HG02970 (cell line): ENCODE results near the gene HSPD1.
"Not testable (repeated sequence)": the region's sequence is repeated elsewhere in the genome, so short reads cannot be mapped to it uniquely, and the experiment has no call there.

Experiments
- ATAC-seq: cut with Tn5 transposase; IDR thresholded peaks from one replicate; pipeline ENCODE4 v1.9.1; 2021; ENCODE audit warnings: mild to moderate bottlenecking, moderate library complexity, moderate number of reproducible peaks; ENCODE audit not compliant: unreplicated experiment, low FRiP score

Gene HSPD1

DNA sequence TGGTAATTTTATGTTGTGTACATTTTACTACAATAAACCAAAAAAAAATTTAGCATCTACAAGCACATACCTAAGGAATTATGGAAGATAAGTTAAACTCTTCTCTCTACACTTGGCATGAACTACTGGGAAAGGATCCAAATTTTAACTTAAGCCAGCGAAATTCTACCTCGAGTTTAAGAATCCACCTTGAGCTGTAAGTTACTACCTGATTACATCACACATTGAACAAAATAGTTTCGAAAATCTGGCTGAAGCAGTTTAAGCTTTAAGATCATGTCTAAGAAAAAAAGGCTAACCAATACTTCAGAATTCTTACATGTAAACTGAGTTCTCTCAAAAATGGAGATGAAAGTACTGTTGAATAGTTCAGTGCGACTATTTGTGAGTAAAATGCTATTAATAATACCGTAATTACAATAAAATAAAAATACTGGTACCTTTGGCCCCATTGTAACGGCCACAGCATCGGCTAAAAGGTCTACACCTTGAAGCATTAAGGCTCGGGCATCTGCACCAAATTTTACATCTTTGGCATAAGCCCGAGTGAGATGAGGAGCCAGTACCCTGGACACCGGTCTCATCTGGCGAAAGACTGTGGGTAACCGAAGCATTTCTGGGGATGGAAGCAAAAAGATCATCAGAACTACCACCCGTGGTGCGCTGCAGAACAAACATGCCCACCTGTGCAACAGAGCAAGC lies 1.3 kb downstream of the HSPD1 start:
- ATAC-seq: no peak

DNA sequence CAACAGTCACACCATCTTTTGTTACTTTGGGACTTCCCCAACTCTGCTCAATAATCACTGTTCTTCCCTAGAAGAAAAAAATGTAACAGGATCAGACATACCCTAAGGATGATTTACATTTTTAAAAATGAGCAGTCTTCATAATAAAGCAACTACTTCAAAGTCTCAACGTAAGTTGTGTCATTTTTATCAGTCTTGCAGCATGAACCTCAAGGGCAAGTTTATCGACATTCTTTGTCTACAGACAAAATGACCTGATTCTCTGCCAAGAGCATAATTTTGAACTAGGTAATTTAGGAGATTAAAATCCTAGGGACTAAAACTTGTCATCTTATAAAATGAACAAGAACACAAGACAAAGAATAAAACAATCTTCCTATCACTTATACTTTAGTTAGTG lies 2.3 kb downstream of the HSPD1 start:
- ATAC-seq: no peak

- ATAC-seq: no peak
Measured at GRCh38 chr2:197496695-197497094, 2.9 kb downstream of the HSPD1 start.

DNA sequence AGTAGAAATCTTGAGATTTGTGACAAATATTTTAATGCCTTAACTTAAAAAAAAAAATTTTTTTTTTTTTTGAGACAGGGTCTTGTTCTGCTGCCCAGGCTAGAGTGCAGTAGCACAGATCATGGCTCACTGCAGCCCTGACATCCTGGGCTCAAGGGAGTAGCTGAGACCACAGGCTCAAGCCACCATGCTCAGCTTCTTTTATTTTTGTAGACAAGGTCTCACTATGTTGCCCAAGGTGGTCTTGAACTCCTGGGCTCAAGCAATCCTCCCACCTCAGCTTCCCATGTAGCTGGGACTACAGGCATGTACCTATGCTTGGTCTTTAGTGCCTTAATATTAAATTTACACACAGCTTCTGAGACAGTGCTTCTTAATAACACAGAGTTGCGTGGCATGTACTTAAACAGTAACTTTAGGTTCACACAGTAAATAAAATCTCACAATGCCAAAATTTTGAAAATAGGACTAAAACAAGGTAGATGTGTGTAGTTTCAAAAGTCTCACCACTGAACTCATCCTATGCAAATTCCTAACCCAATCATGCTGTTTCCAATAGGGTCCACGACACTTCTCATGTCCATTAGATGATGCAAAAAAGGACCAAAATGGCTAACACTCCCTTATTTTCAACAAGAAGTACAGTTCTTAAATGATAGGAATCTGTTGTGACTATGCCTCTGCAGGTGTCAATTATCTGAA lies 4.1 kb downstream of the HSPD1 start:
- ATAC-seq: no peak

DNA sequence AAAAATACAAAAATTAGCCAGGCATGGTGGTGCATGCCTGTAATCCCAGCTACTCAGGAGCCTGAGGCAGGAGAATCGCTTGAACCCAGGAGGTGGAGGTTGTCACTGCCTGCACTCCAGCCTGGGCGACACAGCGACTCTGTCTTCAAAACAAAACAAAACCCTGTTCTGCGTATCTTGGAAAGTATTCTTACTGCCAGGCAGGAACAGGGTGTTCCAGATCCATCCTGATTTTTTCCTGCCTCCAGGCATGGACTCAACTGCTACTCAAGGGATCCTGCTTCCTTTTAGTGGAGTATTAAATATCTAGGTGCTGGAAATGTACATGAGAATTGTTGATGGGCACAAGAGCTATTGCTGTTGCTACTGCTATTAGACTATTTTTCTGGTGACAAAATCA lies 12.3 kb downstream of the HSPD1 start:
- ATAC-seq: no peak

- ATAC-seq: no peak
Measured at GRCh38 chr2:197486175-197486574, 13.5 kb downstream of the HSPD1 start.

DNA sequence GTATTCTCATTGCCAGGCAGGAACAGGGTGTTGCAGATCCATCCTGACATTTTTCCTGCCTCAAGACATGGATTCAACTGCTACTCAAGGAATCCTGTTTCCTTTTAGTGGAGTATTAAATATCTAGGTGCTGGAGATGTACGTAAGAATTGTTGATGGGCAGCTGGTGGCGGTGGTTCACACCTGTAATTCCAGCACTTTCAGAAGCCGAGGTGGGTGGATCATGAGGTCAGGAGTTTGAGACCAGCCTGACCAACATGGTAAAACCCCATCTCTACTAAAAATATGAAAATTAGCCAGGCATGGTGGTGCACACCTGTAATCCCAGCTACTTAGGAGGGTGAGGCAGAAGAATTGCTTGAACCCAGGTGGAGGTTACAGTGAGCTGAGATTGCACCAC lies 15.4 kb downstream of the HSPD1 start:
- not testable (repeated sequence) for ATAC-seq

DNA sequence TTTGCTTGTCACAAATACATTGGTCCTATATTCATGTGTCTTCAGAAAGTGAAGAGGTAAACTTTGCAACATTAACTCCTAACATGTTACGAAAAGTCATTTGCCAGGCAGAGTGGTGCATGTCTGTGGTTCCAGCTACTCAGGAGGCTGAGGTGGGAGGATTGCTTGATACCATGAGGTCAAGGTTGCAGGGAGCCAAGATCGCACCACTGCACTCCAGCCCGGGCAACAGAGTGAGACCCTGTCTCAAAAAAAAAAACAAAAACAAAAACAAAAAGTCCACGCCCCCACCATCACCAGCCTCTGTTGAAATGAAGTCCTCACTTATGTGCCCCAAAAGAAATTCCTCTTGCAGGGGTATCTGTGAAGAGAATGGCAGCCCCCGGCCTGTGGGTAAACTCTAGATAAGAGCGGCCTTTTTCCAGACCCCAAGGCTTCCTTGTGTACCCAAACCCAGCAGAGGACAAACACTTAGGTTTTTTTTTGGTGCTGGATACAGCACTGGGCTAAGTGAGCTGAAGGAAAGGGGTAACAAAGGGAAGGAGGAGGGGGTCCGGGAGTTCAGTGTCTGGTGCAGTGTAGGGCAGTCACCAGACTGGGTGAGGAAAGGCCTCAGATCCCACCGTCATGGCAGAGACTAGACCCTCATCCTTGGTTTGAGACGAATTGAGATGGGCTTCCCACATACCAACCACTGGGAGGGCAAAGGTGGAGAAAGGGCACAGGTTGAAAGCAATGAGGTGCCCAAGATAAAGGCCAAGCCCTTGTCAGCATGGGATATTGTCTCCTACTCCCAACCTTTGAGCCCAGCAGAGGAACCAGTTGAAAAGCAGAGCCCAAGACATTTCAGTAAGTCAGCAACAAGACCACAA lies 19.2 kb downstream of the HSPD1 start:
- ATAC-seq: no peak

- ATAC-seq: no peak
Measured at GRCh38 chr2:197477797-197478196, 21.8 kb downstream of the HSPD1 start.

GRCh38 chr2:197472166-197472565 lies 27.5 kb downstream of the HSPD1 start:
- no peak for ATAC-seq

DNA sequence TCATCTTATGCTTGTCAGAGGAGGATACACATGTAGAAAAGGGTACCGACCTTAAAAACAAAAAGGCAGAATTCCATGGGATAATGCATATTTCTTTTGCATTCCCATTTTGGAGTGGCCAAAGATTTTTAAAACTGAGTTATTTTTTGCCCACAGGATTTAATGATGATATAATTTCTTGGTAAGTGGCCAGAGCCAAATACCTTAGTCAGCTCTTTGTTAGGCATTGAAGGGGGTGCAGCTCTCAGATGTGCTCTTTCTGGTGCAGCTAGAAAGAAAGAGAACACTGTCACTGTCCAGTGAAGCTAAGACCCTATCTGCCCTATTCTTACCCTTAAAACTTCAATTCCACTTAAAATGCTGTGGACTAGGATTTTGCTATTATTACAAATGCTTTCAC lies 35.5 kb downstream of the HSPD1 start:
- no peak for ATAC-seq

DNA sequence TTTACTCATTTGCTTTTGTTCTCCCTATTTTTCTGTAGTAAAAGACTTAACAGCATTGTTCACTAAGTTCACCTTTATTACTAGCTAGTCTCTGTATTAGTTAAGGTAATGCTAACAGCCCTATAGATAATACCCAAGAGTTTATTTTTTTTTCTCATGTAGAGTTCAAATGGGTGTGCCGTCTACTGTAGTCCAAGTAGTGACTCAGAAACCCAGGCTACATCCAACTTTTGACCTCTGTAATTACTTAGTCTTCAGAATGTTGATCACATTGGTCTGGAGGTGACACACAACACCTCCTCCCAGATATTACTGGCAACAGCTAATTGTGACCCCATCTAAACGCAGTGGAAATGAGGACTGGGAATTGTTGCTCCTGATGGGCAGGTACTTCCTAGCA lies 38.6 kb downstream of the HSPD1 start:
- no peak for ATAC-seq

DNA sequence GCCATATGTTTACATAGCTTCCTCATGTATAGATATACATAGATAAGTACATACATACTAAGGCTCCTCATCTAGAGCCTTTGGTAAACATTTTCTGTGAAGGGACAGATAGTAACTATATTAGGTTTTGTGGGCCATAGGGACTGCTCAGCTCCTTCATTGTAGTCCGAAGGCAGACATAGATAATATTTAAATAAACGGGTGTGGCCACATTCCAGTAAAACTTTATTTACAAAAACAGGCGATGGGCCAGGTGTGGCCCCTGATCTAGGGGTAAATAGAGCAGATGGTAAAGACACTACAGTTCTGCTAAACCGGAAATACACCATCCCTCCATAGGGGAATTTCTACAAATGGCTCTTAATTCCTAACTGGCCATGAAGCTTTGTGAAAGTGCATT lies 39.0 kb downstream of the HSPD1 start:
- ATAC-seq: no peak

DNA sequence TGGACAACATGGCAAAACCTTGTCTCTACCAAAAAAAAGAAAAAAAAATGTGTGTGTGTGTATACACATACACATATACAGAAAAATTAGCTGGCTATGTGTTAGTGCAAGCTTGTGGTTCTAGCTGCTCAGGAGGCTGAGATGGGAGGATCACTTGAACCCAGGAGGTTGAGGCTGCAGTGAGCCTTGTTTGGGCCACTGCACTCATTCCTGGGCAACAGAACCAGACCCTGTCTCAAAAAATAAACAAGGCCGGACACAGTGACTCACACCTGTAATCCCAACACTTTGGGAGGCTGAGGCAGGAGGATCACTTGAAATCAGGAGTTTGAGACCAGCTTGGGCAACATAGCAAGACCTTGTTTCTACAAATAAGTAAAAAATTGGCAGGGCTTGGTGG lies 44.2 kb downstream of the HSPD1 start:
- no peak for ATAC-seq

- ATAC-seq: no peak
Measured at GRCh38 chr2:197454923-197455322, 44.7 kb downstream of the HSPD1 start.

DNA sequence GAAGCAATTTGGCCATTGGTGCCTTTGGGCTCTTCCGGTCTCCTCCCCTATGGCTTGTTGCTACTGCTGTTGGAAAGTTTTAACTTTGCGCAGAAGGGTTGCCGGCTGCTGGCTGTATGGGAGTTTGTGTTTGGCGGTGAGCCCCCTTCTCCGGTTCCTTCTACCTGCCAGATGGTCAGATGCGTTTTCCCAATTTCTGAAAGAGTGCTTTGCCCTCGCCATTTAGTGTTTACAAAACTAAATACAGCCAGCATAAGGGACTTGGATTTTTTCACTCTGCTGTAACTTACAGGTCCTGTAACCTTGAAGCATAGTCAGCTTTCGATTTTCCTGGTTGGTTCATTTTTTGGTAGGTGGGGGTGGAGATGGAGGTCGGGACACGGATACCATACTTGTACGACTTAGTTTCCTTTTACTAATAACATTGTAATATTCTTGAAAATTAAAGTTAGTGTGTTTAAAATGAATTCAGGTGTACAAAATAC lies 45.7 kb downstream of the HSPD1 start:
- peak; percentile 20 for ATAC-seq

- peak; percentile 96 for ATAC-seq
Measured at GRCh38 chr2:197453123-197453913, 46.3 kb downstream of the HSPD1 start, which contains the start of gene COQ10B. Gene COQ10B, plus strand, starts transcription at chr2:197453552. Its CDS starts 9 bp downstream, at chr2:197453561.

DNA sequence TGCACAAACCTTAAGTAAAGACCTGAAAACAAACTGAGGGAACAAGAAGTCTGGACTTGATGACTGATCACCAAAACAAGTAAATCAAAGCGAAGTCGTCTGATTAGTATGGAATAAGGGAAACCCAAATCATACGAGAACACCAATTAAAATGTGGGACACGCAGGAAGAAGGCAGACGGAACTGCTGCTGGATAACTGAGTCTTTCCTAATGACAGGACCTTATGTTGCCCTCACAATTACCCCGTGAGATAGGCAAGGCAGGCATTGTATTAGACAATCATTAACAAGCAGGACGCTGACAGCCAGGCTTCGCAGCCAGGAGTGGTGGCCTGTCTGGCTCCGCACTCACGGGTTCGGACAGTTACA lies 46.9 kb downstream of the HSPD1 start:
- ATAC-seq: no peak

DNA sequence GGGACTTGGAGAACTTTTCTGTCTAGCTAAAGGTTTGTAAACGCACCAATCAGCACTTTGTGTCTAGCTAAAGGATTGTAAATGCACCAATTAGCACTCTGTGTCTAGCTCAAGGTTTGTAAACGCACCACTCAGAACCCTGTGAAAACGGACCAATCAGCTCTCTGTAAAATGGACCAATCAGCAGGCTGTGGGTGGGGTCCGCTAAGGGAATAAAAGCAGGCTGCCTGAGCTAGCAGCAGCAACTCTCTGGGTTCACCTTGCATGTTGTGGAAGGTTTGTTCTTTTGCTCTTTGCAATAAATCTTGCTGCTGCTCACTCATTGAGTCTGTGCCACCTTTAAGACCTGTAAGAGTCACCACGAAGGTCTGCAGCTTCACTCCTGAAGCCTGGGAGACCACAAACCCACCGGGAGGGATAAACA lies 48.7 kb downstream of the HSPD1 start:
- ATAC-seq: not testable (repeated sequence)

DNA sequence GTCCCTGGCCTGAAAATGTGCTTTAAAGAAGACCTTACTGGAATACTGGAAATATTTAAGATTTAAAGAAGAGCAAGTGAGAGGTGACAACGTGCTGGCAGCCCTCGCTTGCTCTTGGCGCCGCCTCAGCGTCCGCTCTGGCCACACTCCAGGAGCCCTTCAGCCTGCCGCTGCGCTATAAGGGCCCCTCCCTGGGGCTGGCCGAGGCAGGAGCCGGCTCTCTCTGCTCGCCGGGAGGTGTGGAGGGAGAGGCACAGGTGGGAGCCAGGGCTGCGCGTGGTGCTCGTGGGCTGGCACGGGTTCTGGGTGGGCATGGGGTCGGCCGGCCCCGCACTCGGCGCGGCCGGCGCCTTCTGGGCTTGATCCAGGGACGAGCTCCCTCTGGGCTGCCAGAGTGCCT lies 49.2 kb downstream of the HSPD1 start:
- ATAC-seq: no peak
